ES-I3 (cell line): ENCODE measurements around the gene SART3.

Experiments used
- H3K36me3 ChIP-seq: 2 replicates; pipeline ENCODE4 v1.6.1; 2013; ENCODE audit warnings: mild to moderate bottlenecking, low read length, control low read depth, moderate library complexity; ENCODE audit not compliant: insufficient read depth
- H3K4me1 ChIP-seq: 2 replicates; pipeline ENCODE4 v1.6.1; 2013; ENCODE audit warnings: mild to moderate bottlenecking, control low read depth, low read length; ENCODE audit not compliant: insufficient read depth
- H3K9ac ChIP-seq: 2 replicates; pipeline ENCODE4 v1.6.1; 2013; ENCODE audit warnings: low read depth, mild to moderate bottlenecking, low read length, moderate library complexity
- H3K9me3 ChIP-seq: 2 replicates; pipeline ENCODE4 v1.6.1; 2013; ENCODE audit warnings: mild to moderate bottlenecking, low read length, moderate library complexity; ENCODE audit not compliant: control insufficient read depth, insufficient read depth

Gene SART3

DNA sequence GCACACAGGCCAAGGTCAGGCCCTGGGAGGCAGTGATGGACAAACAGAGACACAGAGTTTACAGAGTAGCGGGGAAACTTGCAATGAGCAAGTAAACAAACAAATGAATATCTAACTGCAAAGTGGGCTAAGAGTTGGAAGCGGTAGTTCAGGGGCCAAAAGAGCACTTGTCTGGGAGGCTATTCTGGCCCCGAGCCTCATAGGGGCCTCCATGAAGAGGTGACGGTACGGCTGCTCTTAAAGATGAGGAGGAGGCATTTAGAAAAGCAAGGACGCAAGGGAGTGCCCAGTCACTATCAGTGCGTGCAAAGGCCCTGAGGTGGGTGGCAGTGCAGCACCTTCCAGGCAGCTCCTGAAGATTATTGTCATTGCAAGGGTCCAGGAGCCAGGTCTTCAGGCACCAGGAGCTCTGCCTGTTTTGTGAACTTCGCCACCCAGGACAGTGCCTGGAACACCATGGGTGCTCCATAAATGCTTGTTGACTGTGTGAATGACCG is 41.3 kb upstream of the SART3 start:
- Histone ChIP-seq H3K4me1 (peaks cover 16% of the 10 kb centered on the region), H3K9ac (no peak overlapping the region), H3K9me3 (no peaks in the 10 kb centered on the region), H3K36me3 (no peaks in the 10 kb centered on the region)

DNA sequence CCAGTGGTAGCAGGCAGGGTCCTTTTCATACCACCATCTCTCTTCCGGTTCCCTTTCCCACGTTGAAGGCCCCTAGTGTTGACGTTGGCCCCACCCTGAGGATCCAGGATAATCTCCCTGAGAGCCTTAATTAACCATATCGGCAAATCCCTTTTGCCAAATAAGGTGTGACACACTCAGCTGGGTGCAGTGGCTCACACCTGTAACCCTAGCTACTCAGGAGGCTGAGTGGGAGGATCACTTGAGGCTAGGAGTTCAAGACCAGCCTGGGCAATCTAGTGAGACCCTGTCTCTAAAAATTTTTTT is 39.7 kb upstream of the SART3 start:
- no peaks in the 10 kb centered on the region for H3K9me3 ChIP-seq
- peaks cover 12% of the 10 kb centered on the region for H3K4me1 ChIP-seq
- no peak overlapping the region for H3K9ac ChIP-seq
- no peaks in the 10 kb centered on the region for H3K36me3 ChIP-seq

DNA sequence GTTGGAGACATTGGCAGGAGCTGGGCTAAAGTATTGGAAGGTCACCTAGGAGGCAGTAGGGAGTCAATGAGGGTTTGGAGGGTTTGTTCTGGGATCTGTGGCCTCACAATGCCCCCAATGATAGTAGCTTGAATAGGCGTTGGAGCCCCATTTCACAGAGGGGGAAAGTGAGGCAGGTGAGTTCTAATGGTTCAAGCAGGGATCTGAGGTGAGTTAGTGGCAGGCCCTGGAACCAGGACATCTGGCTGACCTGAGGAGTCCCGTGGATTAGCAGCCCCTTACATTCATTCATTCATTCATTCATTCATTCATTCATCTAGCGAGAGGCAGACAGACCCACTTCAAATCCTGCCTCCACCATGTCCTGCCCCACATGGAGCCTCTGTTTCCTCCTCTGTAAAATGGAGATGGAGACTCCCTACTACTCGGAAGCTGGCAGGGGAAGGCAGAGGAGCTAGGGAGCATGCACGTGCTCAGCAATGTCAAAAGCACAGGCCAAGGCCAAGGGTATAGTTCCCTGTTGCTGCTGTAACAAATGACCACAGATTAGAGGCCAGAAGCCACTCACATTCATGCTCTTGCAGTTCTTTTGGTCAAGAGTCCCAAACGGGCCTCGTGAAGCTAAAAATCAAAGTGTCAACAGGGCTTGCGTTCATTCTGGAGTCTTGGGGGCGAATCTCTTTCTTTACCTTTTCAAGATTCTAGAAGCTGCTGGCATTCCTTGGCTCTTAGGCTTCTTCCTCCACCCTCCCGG is 39.2 kb upstream of the SART3 start:
- Histone ChIP-seq H3K9ac (no peak overlapping the region), H3K4me1 (peaks cover 12% of the 10 kb centered on the region), H3K36me3 (no peaks in the 10 kb centered on the region), H3K9me3 (no peaks in the 10 kb centered on the region)

DNA sequence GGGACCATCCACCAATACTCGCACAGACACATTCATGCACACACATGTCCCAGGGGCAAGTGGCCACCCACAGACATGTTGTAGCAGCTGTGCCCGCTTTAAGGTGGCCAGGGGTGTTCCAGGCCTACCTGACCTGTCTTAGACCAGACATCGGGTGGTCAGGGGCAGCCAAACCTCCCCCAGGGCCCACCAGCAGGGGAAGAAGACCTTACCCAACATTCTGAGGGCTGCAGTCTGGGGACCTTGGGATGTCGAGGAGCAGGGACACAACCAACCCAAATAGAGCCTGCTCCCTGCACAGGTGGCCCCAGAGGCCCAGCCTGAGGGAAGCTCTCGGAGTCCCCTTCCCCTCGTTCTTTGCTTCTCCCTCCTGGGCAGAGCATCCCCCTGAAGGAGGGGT is 38.6 kb upstream of the SART3 start:
- Histone ChIP-seq H3K4me1 (peaks cover 11% of the 10 kb centered on the region), H3K9me3 (no peaks in the 10 kb centered on the region), H3K36me3 (no peaks in the 10 kb centered on the region), H3K9ac (no peak overlapping the region)

DNA sequence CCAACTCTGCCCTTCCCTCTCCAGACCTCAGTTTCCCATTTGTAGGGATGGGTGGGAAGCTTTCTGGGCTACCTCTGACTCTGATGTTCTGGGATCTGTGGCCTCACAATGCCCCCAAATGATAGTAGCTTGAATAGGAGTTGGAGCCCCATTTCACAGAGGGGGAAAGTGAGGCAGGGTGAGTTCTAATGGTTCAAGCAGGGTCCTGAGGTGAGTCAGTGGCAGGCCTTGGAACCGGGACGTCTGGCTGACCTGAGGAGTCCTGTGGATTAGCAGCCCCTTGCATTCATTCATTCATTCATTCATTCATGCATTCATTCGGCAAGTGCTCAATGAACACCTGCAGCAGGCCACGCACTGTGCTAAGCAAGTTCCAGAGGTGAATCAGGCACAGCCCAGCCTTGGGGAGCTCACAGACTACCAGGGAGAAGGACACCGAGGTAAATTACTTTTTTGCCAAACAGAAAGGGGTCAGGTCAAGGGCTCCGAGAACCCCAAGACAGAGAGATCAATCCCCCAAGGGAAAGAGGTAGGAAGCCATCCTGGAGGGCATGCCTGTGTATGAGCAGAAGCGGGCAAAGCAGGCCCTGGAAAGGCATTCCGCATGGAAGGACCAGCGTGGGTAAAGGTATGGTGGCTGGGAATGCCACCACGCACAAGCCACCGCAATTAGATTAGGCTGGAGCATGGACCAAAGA is 37.7 kb upstream of the SART3 start:
- Histone ChIP-seq H3K9me3 (no peaks in the 10 kb centered on the region), H3K36me3 (no peaks in the 10 kb centered on the region), H3K4me1 (peaks cover 11% of the 10 kb centered on the region; the same call in 1 of the 2 replicates), H3K9ac (no peak overlapping the region)

DNA sequence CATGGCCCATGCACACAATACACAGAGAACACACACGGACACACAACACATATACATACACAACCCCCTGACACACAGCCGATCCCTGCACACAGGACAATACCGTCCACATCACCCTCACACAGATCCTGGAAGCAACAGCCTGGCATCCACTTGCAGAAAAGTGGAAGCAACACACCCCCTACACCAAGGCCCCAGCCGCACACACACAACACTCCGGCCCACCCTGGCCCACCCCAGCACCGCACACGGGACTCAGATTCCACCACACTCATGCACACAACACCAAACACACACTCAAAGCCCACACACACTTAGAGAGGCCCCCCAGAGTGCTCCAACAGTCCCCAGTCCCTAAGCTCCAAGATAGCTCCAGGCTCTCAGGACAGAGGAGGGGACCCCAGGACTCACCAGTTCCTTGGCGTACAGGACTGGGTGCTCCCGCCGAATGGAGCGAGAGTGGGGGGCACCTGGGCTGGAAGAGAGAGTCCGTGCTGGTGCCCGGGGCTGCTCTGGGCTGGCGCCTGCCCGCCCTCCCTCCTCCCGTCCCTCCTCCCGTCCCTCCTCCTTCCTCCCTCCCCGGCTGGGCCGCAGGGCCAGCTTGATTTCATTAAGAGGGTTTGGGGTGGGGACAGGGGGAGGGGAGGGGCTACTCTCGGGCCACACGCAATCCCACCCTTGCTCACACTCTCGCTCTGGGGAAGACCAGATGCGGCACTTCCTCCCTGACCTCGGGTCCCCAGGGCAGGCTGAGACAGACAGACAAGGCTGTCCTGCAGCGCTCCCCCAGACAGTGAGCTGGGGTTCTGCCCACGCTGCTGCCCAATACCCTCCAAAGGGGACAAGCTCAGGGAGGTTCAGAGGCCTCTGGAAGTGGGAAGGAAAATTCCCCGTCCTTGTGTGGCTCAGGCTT is 36.8 kb upstream of the SART3 start, which contains the start of gene TMEM119:
TSS of gene TMEM119 (minus strand) at position 526 of the 913 bp plus-strand sequence. CDS start 5,701 bp downstream, outside the sequence.
- Histone ChIP-seq H3K36me3 (no peaks in the 10 kb centered on the region), H3K9me3 (no peaks in the 10 kb centered on the region), H3K4me1 (peaks cover 11% of the 10 kb centered on the region; the same call in 1 of the 2 replicates), H3K9ac (no peak within 1 kb of the TSS)

DNA sequence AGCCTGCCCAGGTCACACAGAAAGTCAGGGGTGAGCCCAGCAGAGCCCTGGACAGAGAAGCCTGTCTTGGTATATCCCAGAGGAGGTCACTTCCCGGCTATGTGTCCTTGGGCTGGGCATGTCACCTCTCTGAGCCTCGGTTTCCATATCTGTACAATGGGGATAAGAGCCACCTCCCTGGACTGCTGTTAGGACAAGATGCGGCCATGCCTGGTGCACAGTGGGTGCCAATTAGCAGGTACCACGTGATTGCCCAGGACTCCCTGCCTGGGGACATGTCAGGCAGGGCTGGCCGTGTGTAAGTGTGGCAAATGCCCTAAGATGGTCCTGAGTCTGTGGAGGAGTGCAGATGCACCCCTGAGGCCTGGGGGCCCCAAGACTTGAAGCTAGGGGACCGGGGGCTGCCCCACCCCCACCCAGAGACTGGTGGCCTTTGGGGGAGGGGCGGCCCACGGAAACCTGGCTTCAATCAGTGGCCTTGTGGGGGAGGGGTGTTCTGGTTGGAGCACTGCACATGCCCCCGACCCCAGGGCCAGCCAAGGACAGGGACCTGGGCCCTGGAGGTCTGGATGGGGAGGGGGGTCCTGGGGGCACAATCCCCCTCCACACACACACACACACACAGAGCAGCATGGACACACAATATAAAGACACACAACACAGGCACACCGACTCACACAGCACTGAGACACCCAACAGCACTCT is 36.0 kb upstream of the SART3 start:
- H3K9me3 ChIP-seq = no peaks in the 10 kb centered on the region
- H3K36me3 ChIP-seq = no peaks in the 10 kb centered on the region
- peaks cover 11% of the 10 kb centered on the region; the same call in 1 of the 2 replicates for H3K4me1 ChIP-seq
- no peak overlapping the region for H3K9ac ChIP-seq

DNA sequence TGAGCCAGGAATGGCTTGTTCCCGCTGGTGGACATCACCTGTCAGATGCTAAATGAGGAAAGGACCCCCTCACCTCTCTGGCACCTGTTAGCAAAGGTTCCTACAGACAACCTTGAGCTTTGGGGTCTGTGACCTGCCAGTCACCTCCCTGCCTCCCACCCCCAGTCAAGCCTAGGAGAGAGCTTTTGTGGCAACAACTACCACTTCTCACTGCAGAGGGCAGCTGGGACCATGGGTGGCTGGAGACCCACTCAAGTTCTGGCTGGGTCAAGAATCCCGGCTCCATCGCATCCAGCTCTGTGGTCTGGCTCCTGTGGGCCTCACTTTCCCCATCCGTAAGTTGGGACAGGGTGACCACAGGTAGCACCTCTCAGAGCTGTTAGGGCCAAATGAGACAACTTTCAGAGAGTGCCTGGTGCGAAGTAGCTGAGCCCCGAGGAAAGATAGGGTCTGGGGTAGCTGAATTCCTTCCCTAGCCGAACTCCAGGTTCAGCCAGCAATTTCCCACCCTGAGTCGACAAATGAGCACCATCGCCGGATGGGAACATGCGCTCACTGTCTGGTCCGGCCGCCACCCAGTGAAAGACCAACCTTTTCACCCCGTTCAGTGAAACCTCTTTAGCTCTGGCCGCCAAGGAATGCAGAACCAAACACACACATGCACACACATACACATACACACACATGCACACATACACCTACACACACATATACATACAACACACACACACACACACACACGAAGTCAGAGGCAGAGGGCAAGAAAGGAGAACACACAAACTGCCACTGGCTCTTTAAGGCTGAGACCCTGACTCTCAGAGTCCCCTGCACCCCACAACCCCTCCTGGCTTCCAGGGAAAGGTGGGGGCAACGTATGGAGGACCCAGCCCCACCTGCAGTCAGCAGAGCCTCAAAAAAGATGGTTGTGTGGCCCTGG is 35.0 kb upstream of the SART3 start:
- Histone ChIP-seq H3K36me3 (no peaks in the 10 kb centered on the region), H3K4me1 (peaks cover 11% of the 10 kb centered on the region; the same call in 1 of the 2 replicates), H3K9ac (no peak overlapping the region), H3K9me3 (no peaks in the 10 kb centered on the region)

DNA sequence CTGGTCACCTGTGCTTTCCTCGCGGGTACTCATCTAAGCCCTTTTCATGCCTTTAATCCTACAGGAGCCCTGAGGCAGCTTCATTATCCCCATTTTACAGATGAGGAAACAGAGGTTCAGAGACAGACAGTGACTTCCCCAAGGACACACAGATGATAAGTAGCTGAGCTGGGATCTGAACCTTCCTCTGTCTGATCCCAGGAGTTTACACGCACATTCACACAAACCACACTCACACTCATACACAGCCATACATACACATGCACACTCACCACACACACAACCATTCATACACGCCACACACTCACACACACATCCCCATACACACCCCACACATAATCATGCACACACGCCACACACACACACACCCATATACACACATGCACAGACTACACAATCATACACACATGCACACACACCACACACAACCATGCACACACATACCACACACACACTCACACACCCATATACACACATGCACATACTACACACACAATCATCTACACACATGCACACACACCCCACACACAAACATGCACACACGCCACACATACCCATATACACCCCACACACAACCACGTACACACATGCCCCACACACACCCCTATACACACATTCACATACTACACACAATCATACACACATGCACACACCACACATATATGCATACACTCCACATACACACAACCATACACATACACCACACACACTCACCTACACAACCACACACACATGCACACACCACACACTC is 34.2 kb upstream of the SART3 start:
- Histone ChIP-seq H3K4me1 (peaks cover 11% of the 10 kb centered on the region; the same call in 1 of the 2 replicates), H3K36me3 (no peaks in the 10 kb centered on the region), H3K9me3 (no peaks in the 10 kb centered on the region), H3K9ac (no peak overlapping the region)

DNA sequence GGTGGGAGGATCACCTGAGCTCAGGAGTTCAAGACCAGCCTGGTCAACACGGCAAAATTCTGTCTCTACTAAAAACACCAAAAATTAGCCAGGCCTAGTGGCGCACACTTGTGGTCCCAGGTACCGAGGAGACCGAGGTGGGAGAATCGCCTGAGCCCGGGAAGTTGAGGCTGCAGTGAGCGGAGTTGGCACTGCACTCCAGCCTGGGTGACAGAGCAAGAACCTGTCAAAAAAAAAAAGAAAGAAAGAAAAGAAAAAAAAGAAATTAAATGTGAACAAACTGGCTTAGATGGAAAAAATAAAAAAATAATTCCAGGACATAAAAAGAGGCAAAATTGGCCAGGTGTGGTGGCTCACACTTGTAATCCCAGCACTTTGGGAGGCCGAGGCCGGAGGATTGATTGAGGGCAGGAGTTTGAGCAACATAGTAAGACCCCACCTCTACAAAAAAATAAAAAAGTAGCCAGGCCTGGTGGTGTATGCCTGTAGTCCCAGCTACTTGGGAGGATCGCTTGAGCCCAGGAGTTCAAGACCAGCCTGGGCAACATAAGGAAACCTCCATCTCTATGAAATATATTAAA is 33.4 kb upstream of the SART3 start:
- Histone ChIP-seq H3K36me3 (no peaks in the 10 kb centered on the region), H3K9me3 (no peaks in the 10 kb centered on the region), H3K9ac (no peak overlapping the region), H3K4me1 (peaks cover 14% of the 10 kb centered on the region; the same call in 1 of the 2 replicates)

DNA sequence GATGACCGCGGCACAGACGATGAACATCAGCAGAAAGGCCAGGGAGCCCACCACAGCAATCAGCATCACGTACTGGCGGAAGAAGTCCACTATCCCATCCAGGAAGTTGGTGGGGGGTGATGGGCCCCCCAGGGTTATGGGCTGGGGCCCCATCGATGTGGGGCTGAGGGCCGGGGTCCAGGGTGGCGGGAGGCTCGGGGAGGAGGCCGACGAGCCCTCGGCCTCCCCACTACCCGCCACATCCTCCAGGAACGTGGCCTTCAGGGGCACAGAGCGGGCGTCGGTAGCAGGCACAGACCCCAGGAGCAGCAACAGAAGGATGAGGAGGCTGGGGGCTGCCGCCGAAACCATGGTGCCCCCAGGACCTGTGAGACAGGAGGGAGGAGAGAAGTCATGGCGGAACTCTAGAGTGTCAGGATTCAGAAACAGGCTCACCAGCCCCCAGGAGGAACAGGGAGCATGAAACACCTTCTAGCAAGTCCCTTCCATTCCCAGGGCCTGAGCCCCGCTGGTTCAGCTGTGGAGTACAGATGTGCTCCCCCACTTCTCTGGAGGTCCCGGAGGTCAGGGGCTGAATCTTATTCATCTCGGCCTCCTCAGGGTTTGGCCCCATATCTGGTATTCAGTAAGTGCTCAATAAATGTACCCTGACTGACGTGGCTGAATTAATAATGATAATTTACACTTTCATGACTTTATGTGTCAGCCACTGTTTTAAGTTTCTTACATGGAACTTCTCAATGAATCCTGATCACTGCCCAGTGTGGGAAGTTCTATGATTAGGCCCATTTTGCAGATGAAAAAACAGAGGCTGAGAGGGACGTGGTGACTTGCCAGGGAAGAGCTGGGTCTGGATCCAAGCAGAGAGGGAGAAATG is 31.3 kb upstream of the SART3 start:
- H3K9ac ChIP-seq = no peak overlapping the region
- H3K36me3 ChIP-seq = no peaks in the 10 kb centered on the region
- peaks cover 15% of the 10 kb centered on the region; the same call in 1 of the 2 replicates for H3K4me1 ChIP-seq
- H3K9me3 ChIP-seq = no peaks in the 10 kb centered on the region
